ENCODE measurements around the gene PHACTR1.

PHACTR1 gene

DNA sequence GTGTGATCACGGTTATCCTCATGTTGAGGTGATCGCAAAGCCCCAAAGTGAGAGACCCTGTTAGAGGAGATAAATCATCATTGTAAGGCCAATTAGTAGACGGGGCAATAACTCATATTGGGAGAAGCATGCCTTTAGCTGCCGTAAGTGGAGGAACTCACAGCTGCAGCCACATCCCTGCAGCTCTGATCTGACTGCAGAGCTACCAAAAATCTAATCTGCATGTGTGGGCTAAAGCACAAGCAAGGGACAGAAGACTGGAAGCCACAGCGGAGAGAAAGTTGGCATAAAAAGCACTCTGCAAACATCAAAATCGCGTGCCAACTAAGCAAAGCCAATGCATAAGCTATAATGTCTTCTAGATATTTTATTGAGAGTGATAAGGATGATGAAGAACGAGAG, 532.0 kb downstream of the PHACTR1 start:
- peak; percentile 14 for DNase-seq

DNA sequence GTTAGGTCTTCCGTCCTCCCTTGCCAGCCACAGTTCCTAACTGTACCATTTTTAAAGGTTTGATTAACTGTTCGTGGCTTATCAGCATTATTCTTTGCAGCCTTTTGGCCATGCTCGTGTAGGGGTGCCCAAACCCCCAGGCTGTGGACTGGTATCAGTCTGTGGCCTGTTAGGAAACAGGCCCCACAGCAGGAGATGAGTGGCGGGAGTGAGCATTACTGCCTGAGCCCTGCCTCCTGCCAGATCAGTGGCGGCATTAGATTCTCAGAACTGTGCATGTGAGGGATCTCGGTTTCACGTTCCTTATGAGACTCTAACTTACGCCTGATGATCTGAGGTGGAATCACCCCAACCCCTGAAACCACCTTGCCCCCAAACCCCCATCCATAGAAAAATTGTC, 532.4 kb downstream of the PHACTR1 start:
- no peak for DNase-seq

DNA sequence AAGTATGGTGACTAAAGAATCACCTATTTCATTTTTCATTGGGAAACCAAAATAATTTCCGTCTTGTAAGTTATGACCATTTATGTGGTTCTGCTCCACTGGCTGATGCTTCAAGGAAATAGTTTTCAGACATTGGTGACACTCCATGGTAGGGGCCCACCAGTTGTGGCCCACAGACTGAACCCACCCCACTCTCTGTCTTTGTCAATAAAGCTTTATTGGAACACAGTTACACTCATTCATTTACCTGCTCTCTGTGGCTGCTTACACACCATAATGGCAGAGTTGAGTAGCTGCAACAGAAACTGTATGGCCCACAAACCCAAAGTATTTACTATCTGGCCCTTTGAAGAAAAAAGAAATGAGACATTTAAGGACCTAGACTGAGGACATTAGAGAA, 533.2 kb downstream of the PHACTR1 start:
- no peak for DNase-seq

DNA sequence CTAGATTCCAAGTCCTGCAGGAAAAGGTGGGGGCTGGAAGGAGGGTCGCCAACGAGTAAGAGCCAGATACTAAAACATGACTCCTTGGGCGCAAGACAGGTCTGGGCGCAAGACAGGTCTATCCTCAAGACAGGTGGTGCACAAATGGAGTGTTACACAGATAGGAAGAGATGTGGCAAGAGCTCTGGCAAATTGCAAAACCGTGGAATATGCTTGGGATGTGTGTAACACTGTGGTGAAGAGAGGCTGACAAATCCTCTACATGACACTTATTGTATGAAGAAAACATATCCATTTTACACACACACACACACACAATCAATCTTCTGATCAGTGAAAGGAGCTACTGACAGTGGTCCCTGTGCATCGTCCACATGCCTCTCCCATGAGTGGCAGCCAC, 534.1 kb downstream of the PHACTR1 start:
- no peak for DNase-seq

DNA sequence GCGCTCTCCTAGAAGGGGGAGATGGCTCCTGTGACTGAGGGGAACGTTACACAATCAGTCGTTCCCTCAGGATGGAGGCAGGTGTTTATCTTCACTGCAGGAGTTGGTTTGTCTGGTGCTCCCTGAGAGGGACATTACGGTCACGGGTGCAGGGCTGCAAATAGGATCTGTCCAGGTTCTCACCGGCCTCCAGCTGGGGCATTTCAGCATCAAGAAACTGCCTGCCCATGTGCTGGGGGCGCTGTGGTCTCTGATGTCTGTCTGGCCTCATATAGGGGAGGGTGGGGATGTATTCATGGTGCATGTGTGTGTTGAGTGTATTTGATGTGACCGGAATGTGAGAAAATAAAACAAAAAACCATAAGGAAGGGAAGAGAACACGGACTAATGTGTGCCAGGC, 534.7 kb downstream of the PHACTR1 start:
- DNase-seq, result no peak

DNA sequence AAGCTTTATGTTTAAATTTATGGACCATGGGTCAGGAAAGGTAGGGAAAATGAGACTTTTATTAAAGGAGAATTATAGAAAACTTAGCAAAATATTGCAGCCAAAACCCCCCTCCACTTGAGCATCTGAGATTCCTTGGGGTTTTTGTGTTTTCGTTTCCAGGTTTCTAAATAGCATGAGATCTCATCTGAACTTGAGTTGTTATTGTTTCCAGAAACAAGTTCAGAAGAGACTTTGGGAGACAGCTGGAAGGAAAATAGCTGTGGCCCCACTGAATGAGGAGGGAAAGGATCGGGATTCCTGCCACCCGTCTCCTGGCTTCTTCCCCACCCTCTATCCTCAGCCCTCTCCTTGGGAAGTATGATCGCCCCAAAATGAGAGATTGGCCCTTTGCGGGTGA, 536.2 kb downstream of the PHACTR1 start:
- DNase-seq, result no peak

DNA sequence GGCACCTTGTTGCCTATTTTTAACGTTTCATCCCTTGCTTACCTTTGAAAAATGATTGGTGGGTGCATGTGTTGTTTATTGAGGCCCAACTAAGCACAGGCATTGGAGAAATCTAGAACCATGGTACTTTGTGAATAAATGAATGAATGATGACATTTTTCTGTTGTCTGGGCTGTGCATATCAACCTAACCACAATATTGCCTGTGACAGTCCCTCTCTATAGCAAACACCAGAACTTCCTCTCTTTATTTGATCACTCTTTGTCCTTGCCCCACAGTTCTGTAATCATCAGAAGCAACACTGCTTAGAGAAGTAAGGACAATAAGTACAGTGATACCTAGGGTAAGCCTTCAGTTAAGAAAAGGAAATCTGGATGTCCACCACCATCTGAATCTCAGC, 536.7 kb downstream of the PHACTR1 start:
- DNase-seq, result no peak

DNA sequence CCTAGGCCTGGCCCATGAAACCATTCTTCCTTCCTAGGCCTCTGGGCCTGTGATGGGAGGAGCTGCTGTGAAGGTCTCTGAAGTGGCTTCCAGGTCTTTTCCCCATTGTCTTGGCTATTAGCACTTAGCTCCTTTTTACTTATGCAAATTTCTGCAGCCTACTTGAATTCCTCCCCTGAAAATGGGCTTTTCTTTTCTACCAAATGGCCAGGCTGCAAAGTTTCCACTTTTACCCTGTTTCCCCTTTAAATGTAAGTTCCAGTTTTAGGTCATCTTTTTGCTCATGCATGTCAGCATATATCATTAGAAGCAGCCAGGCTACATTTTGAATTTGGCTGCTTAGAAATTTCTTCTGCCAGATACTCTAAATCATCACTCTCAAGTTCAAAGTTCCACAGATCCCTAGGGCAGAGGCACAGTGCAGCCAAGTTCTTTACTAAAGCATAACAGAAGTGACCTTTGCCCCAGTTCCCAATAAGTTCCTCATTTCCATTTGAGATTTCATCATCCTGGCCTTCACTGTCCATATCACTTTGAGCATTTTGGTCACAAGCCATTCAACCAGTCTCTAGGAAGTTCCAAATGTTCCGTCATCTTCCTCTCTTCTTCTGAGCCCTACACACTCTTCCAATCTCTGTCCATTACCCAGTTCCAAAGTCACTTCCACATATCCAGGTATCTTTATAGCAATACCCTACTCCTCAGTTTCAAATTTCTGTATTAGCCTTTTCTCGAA, 539.9 kb downstream of the PHACTR1 start:
- no peak for DNase-seq

DNA sequence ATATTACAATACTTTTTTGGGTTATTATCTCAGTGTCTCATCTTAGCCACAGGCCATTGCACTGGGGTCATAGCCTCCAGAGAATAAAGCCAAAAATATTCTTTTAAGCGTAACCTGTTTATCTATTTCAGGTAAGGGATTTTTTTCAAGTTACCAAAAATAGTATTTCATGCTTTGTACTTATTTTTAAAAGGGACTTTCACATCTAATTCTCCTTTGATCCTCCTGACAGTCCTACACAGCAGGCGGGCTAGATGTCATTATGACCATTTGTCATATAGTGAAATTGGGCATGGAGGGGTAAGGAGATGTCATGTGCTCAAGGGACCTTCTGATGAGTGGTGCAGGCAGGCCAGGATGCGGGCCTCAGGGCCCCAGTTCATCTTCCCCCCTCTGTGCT, 542.8 kb downstream of the PHACTR1 start:
- DNase-seq, result no peak

DNA sequence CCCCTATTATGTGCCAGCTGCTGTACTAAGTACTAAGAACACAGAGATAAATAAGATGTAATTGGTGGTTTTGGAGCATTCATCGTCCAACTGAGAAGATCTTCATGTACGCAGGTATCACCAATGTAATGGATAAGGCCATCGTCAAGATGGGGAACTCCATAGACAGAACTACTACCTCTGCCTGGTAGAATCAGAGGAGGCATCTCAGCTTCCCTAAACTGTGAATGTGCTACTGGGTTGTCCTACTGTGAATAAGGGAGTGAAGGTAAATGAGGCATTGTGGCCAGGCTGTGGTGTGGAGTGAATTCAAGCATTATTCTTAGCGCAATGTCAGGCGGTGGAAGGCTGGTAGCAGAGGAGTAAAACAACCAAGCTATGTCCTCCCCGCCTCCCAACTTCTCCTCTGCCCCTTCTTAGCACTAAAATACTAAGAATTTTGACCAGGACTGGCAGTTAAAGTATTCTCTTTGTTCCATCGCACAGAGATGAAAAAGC, 543.6 kb downstream of the PHACTR1 start:
- DNase-seq, result no peak

DNA sequence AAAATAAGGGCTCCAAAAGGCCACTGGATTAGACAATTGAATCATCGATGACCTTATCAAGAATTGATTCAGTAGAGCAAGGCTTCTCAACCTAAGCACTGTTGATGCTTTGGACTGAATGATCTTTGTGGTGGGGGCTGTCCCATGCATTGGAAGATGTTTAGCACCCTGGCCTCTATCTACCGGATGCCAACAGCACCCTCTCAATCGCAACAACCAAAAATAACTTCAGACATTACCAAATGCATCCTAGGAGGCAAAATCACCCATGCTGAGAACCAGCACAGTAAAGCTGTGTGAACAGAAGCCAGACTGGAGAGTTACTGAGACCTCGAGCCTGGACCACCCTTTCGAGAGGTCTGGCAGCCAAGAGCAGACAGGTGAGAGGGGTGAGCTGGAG, 544.3 kb downstream of the PHACTR1 start:
- DNase-seq, result no peak

DNA sequence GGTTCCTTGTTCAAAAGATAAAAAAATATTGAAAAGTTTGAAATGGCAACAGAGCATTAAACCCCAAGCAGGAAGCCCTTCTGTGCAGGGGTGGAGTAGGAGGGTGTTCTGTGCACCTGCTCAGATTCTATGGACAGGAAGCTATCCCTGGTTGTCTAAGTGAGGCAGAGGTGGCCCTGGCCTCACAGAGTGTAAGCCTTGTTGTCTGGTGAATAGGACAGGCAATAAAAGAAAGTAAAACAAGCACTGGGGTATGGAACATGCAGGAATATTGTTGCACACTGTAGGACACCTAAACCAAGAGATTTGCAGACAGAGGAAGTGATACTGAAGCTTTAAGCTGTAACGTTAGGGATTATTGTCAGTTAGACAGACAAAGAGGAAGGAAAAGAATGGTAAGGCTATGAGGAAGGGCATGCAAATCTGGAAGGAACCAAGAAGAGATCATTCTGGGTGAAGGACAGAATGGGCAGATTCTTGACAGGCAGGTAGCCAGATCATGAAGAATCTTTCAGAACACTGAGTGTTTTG, 545.0 kb downstream of the PHACTR1 start:
- no peak for DNase-seq

DNA sequence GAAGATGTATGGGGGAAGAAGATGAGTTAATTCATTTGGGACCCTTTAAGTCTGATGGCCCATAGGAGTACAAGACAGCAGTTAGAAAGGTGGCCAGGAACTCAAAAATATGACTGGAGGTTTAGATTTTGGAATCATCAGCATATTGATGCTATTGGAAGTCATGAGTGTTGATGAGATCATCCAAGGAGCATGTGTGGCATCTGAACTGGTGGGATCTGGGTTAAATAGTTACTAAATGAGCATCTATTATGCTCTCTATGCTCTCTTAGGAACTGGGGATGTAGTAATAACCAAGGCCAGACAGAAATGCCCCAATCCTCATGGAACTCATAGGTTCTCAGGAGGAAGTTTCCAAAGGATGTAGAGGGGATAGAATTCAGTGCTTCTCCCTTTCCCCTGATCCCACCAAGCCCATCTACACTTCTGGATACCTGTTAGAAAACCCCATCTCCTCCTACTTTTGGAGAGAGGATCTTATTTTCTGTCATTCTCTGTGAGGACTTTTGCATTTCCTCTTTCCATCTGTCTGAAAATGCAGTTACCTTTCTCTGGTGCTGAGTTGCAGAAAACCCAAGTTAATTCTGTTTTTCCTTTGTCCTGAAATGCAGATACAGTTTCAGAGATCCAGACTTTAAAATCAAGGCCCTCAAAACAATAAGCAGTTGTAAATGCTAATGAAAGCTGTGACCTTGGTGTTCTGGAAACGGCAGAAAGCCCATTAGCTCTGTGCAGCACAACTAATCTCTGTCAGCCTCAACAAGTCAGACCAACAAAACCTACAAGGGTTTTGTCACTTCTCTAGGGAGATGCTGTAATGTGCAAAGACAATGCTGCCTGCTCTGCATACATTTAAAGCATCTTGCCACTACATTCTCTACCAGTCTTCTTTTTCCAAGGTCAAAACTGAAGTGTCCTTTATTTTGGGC, 546.0 kb downstream of the PHACTR1 start:
- DNase-seq, result no peak

DNA sequence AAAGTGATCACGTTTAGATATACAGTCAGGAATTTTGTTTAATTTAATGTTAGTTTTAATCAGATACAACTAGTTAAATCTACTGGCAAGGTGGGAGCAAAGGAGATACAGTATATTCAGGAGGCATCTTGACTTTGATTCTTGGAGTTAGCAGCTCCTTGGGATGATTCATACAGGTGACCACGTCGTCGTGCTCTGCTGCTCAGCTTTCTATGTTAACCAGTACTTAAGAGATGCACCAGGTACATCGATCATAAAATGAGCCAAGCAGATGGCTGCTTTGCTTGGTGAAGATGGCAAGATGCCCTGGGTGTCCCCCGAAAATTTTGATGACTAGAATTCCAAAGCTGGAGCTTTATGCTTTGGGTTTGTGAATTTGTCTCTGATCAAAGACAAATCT, 547.1 kb downstream of the PHACTR1 start:
- no peak for DNase-seq

DNA sequence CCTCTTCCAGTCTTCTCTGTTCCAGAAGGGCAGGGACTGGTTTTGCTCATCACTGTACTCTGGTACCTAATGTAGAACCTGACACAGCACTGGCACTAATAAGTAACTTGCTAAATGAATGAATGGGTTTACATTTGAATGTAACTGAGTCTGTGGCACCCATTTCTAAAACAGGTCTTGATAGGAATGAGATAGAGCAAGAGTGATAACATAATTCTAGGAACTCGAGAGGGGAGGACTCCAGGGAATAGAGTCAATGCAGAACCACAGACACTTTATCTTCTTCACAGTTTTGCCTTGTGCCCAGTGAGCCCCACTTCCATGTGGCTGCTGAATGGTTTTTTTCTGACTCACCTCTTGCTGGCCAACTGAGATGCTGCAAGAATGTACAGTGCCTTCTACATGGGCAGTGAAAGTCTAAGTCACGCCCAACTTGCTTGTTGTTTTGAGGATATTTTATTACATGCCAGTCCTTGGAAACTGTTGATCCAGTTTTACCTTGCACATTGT, 550.6 kb downstream of the PHACTR1 start:
- no peak for DNase-seq

DNA sequence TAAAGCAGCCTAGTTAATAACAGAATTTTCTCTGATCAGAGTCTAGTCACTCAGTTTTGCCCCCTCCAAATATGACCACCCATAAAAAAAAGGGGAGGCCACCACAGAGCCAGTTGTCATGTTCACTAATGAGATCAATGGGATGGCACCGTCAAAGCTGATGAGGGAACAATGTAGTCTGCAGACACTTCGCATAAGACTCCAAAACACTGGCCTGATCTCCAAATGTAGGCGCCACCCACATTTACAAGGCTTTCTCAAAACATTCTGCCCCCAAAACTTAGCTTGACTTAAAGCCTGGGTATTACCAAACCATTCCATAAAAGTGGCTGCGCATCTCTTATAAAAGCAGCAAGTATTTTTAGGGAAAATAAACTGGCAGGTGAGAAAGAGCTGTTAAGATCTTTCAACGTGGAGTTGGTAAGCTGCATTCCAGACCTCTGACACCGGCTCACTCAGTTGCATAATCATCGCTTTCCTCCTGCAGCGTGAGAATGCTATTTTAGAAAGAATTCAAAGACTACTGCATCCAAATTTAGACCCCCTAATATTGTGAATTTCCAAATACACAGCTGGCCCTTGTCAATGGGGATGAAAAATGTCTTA, 552.4 kb downstream of the PHACTR1 start:
- DNase-seq, result no peak

DNA sequence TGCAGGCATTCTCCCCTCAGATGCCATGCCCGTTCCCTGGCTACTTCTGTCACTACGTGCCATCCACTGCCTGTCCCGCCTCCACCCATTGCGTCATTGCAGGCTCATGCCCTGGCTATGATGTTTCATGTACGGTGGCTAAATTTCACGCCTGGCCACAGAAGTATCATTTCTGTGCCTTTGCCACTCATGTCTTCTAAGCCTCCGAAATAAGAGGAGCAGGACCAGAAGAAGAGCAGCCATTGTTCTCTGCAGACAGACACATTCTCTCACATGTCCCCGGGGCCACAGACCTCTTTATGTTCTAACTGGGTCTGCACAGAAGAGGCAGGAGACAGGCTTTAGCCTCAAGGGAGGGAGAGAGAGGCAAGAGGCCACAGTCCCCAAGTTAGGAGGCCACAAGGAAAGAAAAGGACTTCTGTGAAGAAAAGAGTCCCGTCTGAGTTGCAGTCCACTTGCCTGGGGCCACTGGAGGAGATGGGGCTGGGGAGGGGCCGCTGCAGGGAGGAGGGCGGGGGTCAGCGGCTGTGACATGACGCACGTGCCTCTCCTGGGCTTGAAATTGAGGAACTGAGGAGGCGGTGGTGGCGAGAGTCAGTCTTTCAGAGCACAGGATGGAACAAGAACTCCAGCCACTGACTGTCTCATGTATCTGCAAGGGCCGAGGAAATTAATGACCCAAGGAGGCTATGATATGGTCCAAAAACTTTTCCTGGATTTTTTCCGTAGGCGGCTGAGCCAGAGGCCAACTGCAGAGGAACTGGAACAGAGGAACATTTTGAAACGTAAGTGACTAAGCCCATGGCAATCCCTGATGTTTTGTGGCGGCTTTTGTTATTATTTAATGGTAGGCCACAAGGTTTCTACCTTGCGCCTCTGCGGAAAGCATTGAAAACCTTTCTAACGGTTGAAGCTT, 555.8 kb downstream of the PHACTR1 start:
- no peak for DNase-seq

DNA sequence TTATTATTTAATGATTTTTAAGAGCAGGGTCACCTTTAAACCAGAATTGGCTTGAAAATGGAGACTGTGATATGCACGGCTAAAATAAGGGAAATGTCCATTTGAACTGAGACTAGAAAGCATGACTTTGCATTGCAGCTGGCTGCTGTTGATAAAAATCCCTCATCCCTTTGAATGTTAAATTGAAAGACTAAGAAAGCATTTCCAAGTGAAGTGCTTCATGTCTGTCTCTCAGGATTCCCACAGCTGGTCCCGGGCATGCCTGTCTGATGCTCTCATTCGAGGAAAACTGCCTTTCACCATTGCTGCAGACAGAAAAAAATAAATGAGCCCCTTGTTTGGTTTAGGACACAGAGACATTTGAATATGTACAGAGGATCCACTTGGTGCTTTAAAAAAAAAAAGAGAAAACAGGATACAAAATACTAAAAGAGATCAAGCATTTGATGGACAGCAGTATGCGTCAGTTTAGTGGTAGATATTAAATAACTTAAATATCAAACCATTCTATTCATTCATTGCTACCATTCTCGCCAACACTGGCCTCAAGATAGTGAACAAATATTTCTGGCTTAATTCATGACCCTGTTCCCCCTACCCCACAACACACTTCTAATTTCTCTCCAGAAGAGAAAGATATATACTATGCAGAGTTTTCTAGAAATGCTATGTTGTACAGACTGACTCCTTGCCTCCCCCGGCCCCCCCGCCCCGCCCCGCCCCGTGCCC, 556.8 kb downstream of the PHACTR1 start:
- DNase-seq, result no peak

DNA sequence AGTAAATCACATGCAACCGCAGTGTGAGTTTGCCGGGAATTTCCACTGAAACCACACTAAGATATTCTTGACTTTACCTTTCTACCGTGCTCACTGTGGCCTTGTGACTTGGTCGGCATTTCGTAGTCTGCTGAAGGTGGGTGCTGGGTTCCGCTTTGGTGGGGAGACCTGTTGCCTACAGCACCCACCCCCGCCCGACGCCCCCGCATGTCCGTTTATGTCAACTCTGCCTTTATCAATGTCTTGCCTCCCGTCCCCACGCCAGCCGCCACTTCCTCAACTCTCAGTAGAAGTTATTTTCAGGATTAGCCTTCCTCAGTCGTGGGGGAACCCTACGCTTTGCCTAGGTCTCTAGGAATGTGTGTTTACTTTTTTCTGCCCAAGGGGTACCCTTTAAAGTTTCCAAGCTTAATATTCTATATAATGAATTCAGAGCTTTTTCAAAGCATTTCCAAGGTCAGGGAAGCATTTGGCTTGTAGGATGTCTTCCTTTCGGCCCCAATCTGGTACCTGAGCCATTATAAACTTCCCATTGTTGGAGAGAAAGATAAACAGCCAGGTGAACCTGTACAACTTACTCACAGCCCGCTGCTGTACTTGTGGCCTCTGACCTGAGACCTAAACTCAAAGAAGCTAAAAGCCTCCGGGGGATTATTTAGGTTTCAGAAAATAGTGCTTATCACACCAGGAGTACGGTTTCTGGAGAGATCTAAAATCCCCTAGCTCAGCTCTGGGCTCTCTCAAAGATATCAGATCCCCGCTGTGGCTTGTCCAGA, 557.6 kb downstream of the PHACTR1 start:
- no peak for DNase-seq

DNA sequence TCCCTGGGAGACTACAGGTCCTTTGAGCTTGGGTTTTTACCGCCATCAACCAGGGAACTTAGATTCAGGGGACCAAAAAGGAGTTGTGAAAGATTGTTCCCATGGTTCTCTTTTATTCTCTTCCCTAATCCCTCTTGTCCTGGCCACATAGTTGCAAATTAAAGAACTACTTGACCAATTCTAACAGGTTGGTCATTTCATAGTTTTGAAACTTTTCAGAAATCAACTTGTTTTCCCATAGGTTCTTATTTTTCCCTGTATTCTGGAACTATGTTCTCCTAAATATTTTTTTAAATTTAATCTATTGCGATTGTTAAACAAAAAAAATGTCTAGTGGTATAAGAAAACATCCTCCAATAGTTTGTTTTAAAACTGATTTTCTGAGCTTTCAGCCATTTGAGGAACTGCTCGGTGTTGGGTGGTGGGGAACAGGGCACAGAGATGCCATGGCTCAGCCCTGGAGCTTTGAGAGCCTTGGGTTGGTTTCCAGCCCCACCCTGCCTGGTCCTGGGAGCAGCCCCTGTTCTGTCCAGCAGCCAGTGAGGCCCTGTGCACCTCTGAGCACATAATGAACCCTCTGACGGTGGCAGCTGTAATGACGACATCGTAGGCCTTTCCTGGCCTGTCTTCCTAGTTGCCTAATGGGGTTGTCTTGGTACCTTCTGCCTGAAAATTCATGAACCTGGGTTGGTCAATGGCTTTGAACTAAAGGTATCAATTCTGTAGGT, 558.3 kb downstream of the PHACTR1 start:
- DNase-seq, result no peak
